Uterus (tissue), 4 donors: ENCODE data around the gene AAR2. TPM values are rescaled to one million over a fixed set of nuclear protein-coding genes. Genes with fewer than 3 reads are reported as not detected.

Source experiments
- DNase-seq, 2 donors: peaks; one replicate each; pipeline ENCODE4 v3.0.0-alpha.2; 2019 to 2020
- H3K27ac ChIP-seq, 2 donors: fragments of 200-600 bp; sonication (generic); 1 replicate in 1 of 2; 2 replicates in 1 of 2; pipeline ENCODE4 v1.5.1; 2016 to 2018
- H3K27me3 ChIP-seq, 2 donors: fragments of 200-600 bp; sonication (generic); one replicate each; pipeline ENCODE4 v1.5.1; 2018 to 2019; ENCODE audit warnings: control low read depth in 1 of 2
- H3K36me3 ChIP-seq, 2 donors: fragments of 200-600 bp; sonication (generic); one replicate each; pipeline ENCODE4 v1.5.1; 2019; ENCODE audit warnings: control low read depth in 1 of 2
- H3K4me1 ChIP-seq, 2 donors: fragments of 200-600 bp; sonication (generic); one replicate each; pipeline ENCODE4 v1.5.1; 2018 to 2019; ENCODE audit warnings: control low read depth in 1 of 2
- H3K4me3 ChIP-seq, 2 donors: fragments of 200-600 bp; sonication (generic); 1 replicate in 1 of 2; 2 replicates in 1 of 2; pipeline ENCODE4 v1.5.1; 2018 to 2019; ENCODE audit warnings: mild to moderate bottlenecking in 1 of 2
- H3K9me3 ChIP-seq, 2 donors: fragments of 200-600 bp; sonication (generic); one replicate each; pipeline ENCODE4 v1.5.1; 2019; ENCODE audit warnings: control low read depth in 1 of 2
- CTCF ChIP-seq, 4 experiments: fragments of 200-600 bp in 2 of 4; fragments of 450-650 bp in 2 of 4; sonication (generic) in 2 of 4; IDR thresholded peaks; one replicate each; pipeline ENCODE4 v1.5.1; 2016 to 2019; ENCODE audit warnings: antibody characterized with exemption in 4 of 4, mild to moderate bottlenecking in 2 of 4, moderate library complexity in 1 of 4
- POLR2A ChIP-seq, 2 donors: fragments of 450-650 bp; IDR thresholded peaks; one replicate each; pipeline ENCODE4 v1.6.1; 2016; ENCODE audit warnings: antibody characterized with exemption in 2 of 2, mild to moderate bottlenecking in 1 of 2, moderate library complexity in 1 of 2
- intact Hi-C: fragments of 100-400 bp; cut with DNase I; formaldehyde crosslinking; loops from one replicate; pipeline ENCODE4 v1.15.1; 2023; ENCODE audit warnings: low total_unique reads
- total RNA-seq, 4 donors: library from RNA; depleted of rRNA in 3 of 4; stranded (reverse); fragments of >200 nt in 3 of 4; gene quantifications; one replicate each; pipeline versions ENCODE4 v1.1.0 to v1.2.4, GENCODE V29; 2014 to 2023
- donor health status: DM: yes; HTN: yes; CAD: no.

The AAR2 gene
- total RNA-seq, 4 donors from 2014 or later: 20.9 to 33.3 (median 25.2) TPM

GRCh38 chr20:36210436-36211021, 25.7 kb upstream of the AAR2 start:
- no peak overlapping the region for H3K4me3 ChIP-seq
- intact Hi-C loops: no loop called here
- no peaks in the 10 kb centered on the region for H3K4me1 ChIP-seq
- H3K27ac ChIP-seq: no peak overlapping the region
- no peaks in the 10 kb centered on the region for H3K9me3 ChIP-seq
- H3K27me3 ChIP-seq: no peaks in the 10 kb centered on the region
- no peak for DNase-seq
- TF ChIP-seq CTCF (IDR thresholded peaks at IDR 0.05): no peak
- no peak for TF ChIP-seq POLR2A (IDR thresholded peaks at IDR 0.05)
- no peaks in the 10 kb centered on the region for H3K36me3 ChIP-seq

- H3K4me1 ChIP-seq: no peaks in the 10 kb centered on the region
- DNase-seq: no peak
- H3K27me3 ChIP-seq: no peaks in the 10 kb centered on the region
- H3K27ac ChIP-seq: no peak overlapping the region
- no peaks in the 10 kb centered on the region for H3K9me3 ChIP-seq
- intact Hi-C loops: no loop called here
- H3K4me3 ChIP-seq: no peak overlapping the region
- no peaks in the 10 kb centered on the region for H3K36me3 ChIP-seq
- TF ChIP-seq POLR2A (IDR thresholded peaks at IDR 0.05): no peak
- no peak for TF ChIP-seq CTCF (IDR thresholded peaks at IDR 0.05)
Observed at GRCh38 chr20:36213362-36213761, 22.9 kb upstream of the AAR2 start.

- H3K27me3 ChIP-seq: no peaks in the 10 kb centered on the region
- H3K36me3 ChIP-seq: no peaks in the 10 kb centered on the region
Observed at GRCh38 chr20:36214684-36215256, 21.5 kb upstream of the AAR2 start.

GRCh38 chr20:36215778-36216177, 20.5 kb upstream of the AAR2 start:
- intact Hi-C loops: no loop called here
- Histone ChIP-seq H3K4me1 (no peaks in the 10 kb centered on the region), H3K27ac (no peak overlapping the region), H3K36me3 (no peaks in the 10 kb centered on the region), H3K9me3 (no peaks in the 10 kb centered on the region), H3K27me3 (no peaks in the 10 kb centered on the region), H3K4me3 (no peak overlapping the region)
- TF ChIP-seq CTCF (IDR thresholded peaks at IDR 0.05) (no peak), POLR2A (IDR thresholded peaks at IDR 0.05) (no peak)
- no peak for DNase-seq

More at GRCh38 chr20:36214684-36215256, 21.5 kb upstream of the AAR2 start:
- Histone ChIP-seq H3K27ac (no peak overlapping the region), H3K4me1 (no peaks in the 10 kb centered on the region), H3K4me3 (no peak overlapping the region), H3K9me3 (no peaks in the 10 kb centered on the region)
- TF ChIP-seq CTCF (IDR thresholded peaks at IDR 0.05): peak in 1 of 4 experiments; percentile 20
- no peak for TF ChIP-seq POLR2A (IDR thresholded peaks at IDR 0.05)
- intact Hi-C loops: no loop called here
- DNase-seq: no peak

- intact Hi-C loops: no loop called here
- Histone ChIP-seq H3K4me3 (no peak overlapping the region), H3K27ac (no peak overlapping the region), H3K36me3 (no peaks in the 10 kb centered on the region), H3K4me1 (no peaks in the 10 kb centered on the region), H3K9me3 (no peaks in the 10 kb centered on the region), H3K27me3 (no peaks in the 10 kb centered on the region)
- TF ChIP-seq CTCF (IDR thresholded peaks at IDR 0.05) (no peak), POLR2A (IDR thresholded peaks at IDR 0.05) (no peak)
- DNase-seq: no peak
Observed at GRCh38 chr20:36216314-36217025, 19.8 kb upstream of the AAR2 start.
